T-helper 2 cell treated with Interferon-gamma antibody and Interleukin-4, amounts not matched to agents 100 ng/mL and 5 ng/mL, for 36 hours (primary cell): ENCODE measurements around the gene PRDM16. TPM values are rescaled to one million over a fixed set of nuclear protein-coding genes. Genes with fewer than 3 reads are reported as not detected.
"Not testable (repeated sequence)": the region's sequence is repeated elsewhere in the genome, so short reads cannot be mapped to it uniquely, and the experiment has no call there.

Experiments used
- intact Hi-C: fragments of 100-400 bp; cut with micrococcal nuclease; formaldehyde crosslinking; loops from one replicate; pipeline ENCODE4 v1.15.1; 2023
- total RNA-seq: library from RNA; stranded (reverse); gene quantifications from 2 replicates; pipeline ENCODE4 v1.2.3, GENCODE V29; 2022

Gene PRDM16
- total RNA-seq, 1 donor from 2014 or later = not detected

DNA sequence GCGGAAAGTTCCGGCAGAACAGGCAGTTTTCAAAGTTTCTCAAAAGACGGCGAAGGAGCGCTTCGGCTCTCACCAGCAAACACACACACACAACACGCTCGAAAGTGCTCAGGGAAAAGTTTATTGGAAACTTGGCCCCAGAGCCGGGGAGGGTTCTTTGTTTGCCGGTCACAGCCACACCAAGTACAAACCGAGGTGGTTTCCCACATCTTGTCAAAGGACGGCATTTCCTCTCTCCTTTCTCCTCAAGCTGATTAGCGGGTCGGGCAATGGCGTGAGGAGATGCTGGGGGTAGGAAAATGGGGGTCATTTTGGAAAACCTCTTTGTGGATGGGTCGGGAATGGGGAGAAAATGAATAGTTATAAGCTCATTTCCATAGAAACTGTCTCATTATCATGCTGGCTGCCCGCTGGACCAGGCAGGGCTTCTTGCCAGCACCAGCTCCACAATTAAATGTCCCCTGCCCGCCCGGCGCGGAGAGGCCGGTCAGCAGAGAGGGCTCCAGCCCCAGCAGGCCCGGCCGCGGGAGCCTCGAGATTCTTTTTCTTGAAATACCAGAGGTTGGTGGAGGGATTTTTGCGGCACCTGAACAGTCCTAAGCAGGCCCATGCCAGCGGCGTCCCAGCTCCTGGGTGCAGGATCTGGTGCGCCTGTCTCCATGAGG is 92.3 kb downstream of the PRDM16 start:
- intact Hi-C loops = no loop called here

DNA sequence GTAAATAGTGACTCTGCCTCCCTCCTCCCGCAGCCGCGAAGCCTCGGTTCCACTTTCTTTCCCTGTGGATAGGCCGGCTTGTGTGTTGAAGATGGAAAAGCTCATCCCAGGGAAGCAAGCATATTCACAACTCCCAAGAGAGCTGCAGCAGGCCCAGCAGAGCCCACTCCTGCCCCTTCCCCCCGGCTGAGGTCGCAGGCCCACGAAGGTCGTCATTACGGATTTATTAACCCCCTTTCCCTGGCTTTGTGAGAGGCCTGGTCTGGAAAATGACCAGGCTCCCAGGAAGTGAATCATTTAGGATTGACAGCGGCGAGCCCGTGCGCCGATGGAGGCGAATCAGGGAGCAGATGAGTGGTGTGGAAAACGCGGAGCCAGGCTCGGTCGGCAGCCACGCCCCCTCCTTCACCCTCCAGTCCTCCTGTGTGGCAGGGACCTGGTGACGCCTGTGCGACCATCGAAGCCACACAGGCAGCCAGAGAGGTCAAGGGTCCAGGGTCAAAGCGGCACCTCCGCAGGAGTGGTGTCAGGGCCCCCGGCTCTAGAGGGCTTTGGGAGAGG is 93.4 kb downstream of the PRDM16 start:
- intact Hi-C loops = no loop called here

- intact Hi-C loops = no loop called here
Measured at GRCh38 chr1:3163356-3163755, 94.4 kb downstream of the PRDM16 start.

- intact Hi-C loops = no loop called here
Measured at GRCh38 chr1:3164671-3165070, 95.7 kb downstream of the PRDM16 start.

DNA sequence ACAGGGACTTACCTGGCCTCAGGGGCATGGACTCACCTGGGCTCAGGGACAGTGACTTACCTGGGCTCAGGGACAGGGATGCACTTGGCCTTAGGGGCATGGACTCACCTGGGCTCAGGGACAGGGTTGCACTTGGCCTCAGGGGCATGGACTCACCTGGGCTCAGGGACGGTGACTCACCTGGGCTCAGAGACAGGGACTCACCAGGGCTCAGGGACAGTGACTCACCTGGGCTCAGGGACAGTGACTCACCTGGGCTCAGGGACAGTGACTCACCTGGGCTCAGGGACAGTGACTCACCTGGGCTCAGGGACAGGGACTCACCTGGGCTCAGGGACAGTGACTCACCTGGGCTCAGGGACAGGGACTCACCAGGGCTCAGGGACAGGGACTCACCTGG is 96.2 kb downstream of the PRDM16 start:
- intact Hi-C loops = not testable (repeated sequence)

DNA sequence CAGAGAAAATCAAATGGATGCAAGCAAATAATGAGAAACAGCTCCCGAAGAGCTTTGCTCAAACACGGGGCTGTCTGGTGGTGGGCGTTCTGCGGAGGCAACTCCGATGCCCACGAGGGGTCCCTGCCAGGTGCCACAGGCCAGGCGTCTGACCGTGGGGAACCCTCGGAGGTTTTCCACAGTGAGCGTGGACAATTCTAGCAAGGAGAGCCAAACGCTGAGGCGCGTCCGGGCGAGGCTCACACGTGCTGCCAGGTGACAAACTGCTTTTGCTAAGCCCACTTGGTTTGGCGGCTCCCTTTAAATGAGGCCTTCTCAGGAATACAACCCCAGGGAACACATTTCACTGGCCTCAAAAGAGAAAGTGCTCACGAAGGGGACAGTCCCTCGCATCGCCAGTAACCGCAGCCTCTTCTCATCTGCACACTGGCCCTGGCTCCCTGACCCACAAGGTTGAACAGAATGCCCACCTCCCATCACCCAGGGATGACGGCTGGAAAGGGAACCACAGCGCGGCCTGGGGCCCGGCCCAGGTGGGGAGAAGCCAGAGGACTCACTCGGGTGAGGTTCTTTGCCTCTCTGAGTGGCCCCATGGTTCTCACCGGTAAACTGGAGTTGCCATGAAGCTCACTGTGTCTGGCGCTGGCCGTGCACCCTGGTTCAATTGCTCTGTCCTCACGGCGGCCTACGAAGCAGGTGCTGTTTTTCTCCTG is 97.4 kb downstream of the PRDM16 start:
- intact Hi-C loops = no loop called here

GRCh38 chr1:3167255-3167654 is 98.3 kb downstream of the PRDM16 start:
- intact Hi-C loops = no loop called here

GRCh38 chr1:3168678-3169077 is 99.7 kb downstream of the PRDM16 start:
- intact Hi-C loops = no loop called here

GRCh38 chr1:3169665-3170356 is 100.8 kb downstream of the PRDM16 start:
- intact Hi-C loops = no loop called here

GRCh38 chr1:3170561-3171453 is 101.8 kb downstream of the PRDM16 start:
- intact Hi-C loops = no loop called here

DNA sequence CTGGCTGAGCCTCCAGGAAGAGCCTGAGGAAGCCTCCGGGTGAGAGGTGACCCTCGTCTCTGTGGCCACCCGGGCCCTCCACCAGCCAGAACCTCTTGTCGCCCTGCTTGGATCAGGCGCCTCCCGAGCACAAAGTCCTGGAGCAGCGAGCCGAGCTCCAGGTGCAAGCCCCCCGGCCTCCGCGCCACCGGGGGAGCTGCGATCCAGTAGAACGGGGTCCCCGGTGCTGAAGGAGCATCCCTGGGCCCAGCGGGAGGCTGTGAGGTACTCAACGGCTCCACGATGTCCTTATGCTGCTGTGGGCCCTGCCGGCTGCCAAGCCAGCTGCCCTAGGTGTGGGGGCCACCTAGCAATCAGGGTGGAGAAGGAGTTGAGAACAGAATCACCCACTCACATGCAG is 102.8 kb downstream of the PRDM16 start:
- intact Hi-C loops = no loop called here

- intact Hi-C loops = no loop called here
Measured at GRCh38 chr1:3172431-3173380, 103.7 kb downstream of the PRDM16 start.

DNA sequence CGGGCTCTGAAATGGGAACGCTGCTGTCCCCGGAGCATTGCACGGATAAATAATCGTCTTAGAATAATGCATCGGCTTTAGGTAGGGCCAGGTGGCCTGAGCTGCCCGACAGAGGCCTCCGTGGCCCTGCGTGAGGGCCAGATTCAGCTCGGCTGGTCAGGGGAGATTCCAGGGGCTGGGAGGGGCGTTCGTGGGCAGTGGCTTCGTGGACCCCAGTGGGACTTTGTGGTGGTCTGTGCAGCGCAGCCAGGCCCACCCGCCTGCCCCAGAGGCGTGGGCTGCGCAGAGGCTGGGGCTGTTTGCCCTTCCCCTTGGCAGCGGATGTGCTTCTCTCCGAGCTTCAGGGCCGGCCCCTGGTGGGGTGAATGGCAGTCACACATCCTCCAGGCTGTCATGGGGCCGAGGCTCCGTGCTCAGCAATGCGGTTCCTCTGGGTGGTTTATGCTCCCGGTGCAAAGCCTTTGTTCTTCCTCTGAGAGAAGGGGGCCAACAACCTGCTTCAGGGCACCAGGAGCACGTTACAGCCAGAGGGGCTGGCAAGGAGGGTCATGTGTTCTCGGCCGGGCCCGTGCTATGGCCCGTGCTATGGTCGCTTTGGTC is 104.5 kb downstream of the PRDM16 start:
- intact Hi-C loops = no loop called here

- intact Hi-C loops = no loop called here
Measured at GRCh38 chr1:3174487-3175247, 105.7 kb downstream of the PRDM16 start.

- intact Hi-C loops = no loop called here
Measured at GRCh38 chr1:3175486-3175885, 106.5 kb downstream of the PRDM16 start.

- intact Hi-C loops = no loop called here
Measured at GRCh38 chr1:3176028-3176427, 107.0 kb downstream of the PRDM16 start.

DNA sequence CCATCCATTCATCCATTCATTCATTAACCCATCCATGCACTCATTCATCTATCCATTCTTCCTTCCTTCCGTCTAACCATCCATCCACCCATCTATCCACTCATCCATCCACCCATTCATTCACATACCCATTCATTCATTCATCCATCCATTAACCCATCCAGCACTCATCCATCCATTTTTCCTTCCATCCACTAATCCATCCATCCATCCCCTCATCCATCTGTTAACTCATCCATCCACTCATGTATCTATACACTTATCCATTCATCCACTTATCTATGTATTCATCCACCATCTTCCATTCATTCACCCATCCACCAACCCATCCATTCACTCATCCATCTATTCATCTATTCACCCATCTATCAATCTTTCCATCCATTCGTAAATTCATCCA is 107.8 kb downstream of the PRDM16 start:
- intact Hi-C loops = no loop called here

- intact Hi-C loops = no loop called here
Measured at GRCh38 chr1:3178279-3178678, 109.3 kb downstream of the PRDM16 start.

DNA sequence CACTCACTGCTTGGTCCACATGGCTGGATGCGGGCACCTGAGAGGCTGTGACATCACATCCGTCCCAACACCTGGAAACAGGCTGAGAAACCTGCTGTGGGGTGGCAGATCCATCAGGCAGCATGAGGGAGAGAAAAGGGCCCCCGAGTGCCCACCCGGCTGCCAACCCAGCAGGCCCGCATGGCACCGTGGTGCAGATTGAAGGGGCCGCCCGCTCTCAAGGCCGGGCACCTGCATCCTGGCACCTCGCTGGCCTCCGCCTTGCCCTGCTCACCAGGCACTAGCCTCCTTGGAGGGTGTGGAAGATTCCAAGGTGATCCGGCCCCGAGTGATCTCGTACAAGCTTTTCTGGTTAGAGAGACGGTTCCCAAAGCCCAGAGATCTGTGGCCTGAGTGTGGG is 110.5 kb downstream of the PRDM16 start:
- intact Hi-C loops = no loop called here
